Nephron progenitor cell (in vitro differentiated cells): ENCODE results near the gene PGAP6.

ENCODE experiments used
- DNase-seq: peaks from one replicate; pipeline ENCODE4 v3.0.0; 2021
- H3K27ac Mint-ChIP-seq: 2 replicates; pipeline ENCODE4 v1.8.0; 2021; ENCODE audit warnings: mild to moderate bottlenecking, moderate library complexity, mixed read lengths
- H3K27me3 Mint-ChIP-seq: 2 replicates; pipeline ENCODE4 v1.8.0; 2021; ENCODE audit warnings: mild to moderate bottlenecking, low read depth, mixed read lengths; ENCODE audit not compliant: poor library complexity
- H3K36me3 Mint-ChIP-seq: 2 replicates; pipeline ENCODE4 v1.8.0; 2021; ENCODE audit warnings: low read depth, mixed read lengths
- H3K4me1 Mint-ChIP-seq: 2 replicates; pipeline ENCODE4 v1.8.0; 2021; ENCODE audit warnings: mixed read lengths
- H3K4me3 Mint-ChIP-seq: 2 replicates; pipeline ENCODE4 v1.8.0; 2021; ENCODE audit warnings: mild to moderate bottlenecking, moderate library complexity, mixed read lengths
- H3K9me3 Mint-ChIP-seq: 2 replicates; pipeline ENCODE4 v1.8.0; 2021; ENCODE audit warnings: mild to moderate bottlenecking, moderate library complexity, mixed read lengths
- CTCF ChIP-seq: fragments of 200-600 bp; sonication (generic); IDR thresholded peaks from 2 replicates; pipeline ENCODE4 v1.5.0; 2021; ENCODE audit warnings: antibody characterized with exemption

The PGAP6 gene

DNA sequence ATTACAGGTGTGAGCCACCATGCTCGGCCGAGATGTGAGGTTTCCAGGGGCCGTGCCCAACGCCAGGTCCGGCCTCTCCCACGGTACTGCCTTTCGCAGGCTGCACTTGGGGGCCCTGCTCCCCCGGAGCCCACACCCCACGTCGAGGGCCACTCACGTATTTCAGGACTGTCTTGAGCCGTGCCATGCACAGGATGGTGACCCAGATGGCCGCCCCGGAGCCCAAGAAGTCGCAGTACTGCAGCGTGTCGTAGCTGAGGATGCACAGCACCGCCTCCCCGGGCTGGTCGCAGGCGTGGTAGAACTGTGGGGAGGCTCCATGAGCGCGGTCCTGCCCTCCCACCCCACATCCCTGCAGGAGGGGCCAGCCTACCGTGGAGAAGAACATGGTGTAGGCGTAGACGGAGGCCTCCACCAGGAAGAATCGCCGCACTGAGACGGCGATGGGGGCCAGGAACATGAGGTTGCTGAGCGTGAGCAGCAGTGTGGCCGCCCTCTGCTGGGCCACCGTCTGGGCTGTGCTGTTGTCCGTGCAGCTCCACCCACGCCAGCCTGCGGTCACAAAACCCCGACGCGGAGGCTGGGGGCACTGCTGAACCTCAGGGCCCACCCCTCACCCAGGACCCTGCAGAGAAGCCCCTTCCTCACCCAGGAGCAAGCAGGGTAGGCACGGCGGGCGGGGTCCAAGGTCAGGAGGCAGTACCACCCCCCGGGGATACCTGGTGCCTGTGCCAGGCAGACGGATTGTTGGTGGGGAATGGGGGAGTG is 7.7 kb downstream of the PGAP6 start:
- Mint-ChIP-seq H3K9me3 (no peaks in the 10 kb centered on the region), H3K36me3 (no peaks in the 10 kb centered on the region), H3K4me3 (no peak overlapping the region), H3K27me3 (no peaks in the 10 kb centered on the region), H3K27ac (no peak overlapping the region), H3K4me1 (peaks cover 14% of the 10 kb centered on the region)
- TF ChIP-seq CTCF, result no peak
- DNase-seq, result no peak

DNA sequence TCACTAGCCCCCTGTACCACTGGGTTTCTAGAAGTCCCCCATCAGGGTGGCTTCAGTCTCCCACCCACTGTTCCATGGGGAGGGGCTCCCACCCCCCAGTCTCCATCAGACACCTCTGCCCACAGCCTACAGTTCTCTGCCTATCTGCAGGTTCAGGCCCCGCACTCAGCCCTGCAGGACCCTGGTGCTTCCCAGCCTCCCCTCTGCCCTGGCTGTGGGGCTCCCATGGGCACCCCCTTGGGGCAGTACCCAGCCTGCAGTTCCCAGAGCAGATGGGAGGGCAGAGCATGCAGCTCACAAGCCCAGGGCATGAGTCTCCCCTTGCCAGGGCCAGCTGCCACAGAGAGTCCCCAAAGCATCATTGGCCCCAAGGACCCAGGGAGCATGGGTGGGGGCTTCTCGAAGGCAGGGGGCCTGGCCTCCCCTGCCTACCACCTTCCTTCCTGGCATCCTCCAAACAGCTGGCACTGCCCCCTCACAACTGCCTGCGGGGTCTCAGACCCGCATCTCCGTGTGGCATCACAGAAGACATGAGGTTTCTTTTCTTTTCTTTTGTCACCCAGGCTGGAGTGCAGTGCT is 8.7 kb downstream of the PGAP6 start:
- no peak overlapping the region for H3K27ac Mint-ChIP-seq
- no peak overlapping the region for H3K4me3 Mint-ChIP-seq

GRCh38 chr16:372302-372983 is 9.3 kb downstream of the PGAP6 start:
- H3K36me3 Mint-ChIP-seq, result no peaks in the 10 kb centered on the region
- H3K27ac Mint-ChIP-seq, result no peak overlapping the region
- no peaks in the 10 kb centered on the region for H3K27me3 Mint-ChIP-seq
- TF ChIP-seq CTCF, result no peak
- H3K9me3 Mint-ChIP-seq, result no peaks in the 10 kb centered on the region
- peaks cover 12% of the 10 kb centered on the region for H3K4me1 Mint-ChIP-seq
- no peak for DNase-seq
- H3K4me3 Mint-ChIP-seq, result no peak overlapping the region

More for the DNA sequence above, 8.7 kb downstream of the PGAP6 start:
- Mint-ChIP-seq H3K4me1 (peaks cover 12% of the 10 kb centered on the region), H3K36me3 (no peaks in the 10 kb centered on the region), H3K27me3 (no peaks in the 10 kb centered on the region), H3K9me3 (no peaks in the 10 kb centered on the region)
- no peak for TF ChIP-seq CTCF
- DNase-seq, result no peak

- Mint-ChIP-seq H3K27ac (peak overlapping the region; percentile 42), H3K36me3 (peaks cover 6% of the 10 kb centered on the region), H3K27me3 (no peaks in the 10 kb centered on the region), H3K4me1 (peaks cover 12% of the 10 kb centered on the region), H3K9me3 (no peaks in the 10 kb centered on the region), H3K4me3 (peak overlapping the region; percentile 47)
- no peak for TF ChIP-seq CTCF
- DNase-seq, result no peak
These were observed 10.1 kb downstream of the PGAP6 start for GRCh38 chr16:371515-372301.

DNA sequence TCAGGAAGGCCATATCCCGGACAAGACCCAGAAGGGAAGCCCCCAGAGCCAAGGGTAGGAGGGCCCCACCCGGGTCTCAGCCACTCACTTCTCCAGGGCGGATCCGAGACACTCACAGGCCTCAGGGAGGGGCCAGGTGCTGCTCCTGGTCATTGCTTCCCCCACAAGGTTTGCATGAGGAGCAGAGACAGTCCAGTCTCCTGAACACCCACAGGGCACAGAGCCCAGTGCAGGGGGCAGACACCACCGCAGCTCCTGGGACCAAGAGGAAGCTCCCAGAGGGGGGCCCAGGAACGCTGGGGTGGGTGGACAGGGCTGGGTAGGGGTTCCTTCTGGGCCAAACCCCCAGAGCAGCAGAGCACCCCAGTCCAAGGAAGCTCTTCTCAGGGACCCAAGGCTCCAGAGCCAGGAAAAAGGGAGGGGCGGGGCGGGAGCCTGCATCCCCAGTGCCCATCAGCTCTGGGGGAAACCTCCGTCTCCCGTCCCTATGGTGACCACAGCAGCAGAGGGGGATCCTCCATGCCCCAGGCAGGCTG is 10.7 kb downstream of the PGAP6 start:
- no peaks in the 10 kb centered on the region for H3K9me3 Mint-ChIP-seq
- DNase-seq, result no peak
- H3K27me3 Mint-ChIP-seq, result no peaks in the 10 kb centered on the region
- H3K4me3 Mint-ChIP-seq, result peak overlapping the region; percentile 87
- H3K36me3 Mint-ChIP-seq, result peaks cover 9% of the 10 kb centered on the region
- peaks cover 12% of the 10 kb centered on the region for H3K4me1 Mint-ChIP-seq
- TF ChIP-seq CTCF, result no peak
- H3K27ac Mint-ChIP-seq, result no peak overlapping the region
